ENCODE data around the gene FLNB.

DNA sequence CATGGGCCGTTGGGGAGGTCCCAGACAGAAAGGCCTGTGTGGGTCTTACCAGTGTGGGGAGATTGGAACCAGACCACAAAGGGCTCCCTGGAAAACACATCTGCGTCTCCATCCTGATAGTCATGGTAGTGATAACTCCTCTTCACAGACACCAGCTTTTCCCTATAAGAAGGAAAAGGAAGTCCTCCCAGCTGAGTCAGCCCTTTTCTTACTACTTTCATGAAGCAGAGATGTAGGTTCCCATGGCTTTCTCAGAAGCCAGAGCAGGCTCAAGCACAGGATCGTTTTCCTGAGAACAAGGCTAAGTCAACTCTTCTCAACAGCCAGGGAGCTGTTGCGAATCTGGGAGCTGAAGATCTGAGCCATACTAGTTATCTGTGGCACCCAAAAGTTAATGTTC, 196.5 kb downstream of the FLNB start:
- TF ChIP-seq, protein P1, sequence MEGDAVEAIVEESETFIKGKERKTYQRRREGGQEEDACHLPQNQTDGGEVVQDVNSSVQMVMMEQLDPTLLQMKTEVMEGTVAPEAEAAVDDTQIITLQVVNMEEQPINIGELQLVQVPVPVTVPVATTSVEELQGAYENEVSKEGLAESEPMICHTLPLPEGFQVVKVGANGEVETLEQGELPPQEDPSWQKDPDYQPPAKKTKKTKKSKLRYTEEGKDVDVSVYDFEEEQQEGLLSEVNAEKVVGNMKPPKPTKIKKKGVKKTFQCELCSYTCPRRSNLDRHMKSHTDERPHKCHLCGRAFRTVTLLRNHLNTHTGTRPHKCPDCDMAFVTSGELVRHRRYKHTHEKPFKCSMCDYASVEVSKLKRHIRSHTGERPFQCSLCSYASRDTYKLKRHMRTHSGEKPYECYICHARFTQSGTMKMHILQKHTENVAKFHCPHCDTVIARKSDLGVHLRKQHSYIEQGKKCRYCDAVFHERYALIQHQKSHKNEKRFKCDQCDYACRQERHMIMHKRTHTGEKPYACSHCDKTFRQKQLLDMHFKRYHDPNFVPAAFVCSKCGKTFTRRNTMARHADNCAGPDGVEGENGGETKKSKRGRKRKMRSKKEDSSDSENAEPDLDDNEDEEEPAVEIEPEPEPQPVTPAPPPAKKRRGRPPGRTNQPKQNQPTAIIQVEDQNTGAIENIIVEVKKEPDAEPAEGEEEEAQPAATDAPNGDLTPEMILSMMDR (IDR thresholded peaks at IDR 0.05): no peak
- no peak for TF ChIP-seq EZH2phosphoT487 (IDR thresholded peaks at IDR 0.05)
